ENCODE measurements around the gene PRRG3. TPM values are rescaled to one million over a fixed set of nuclear protein-coding genes. Genes with fewer than 3 reads are reported as not detected.
"Not testable (repeated sequence)": the region's sequence is repeated elsewhere in the genome, so short reads cannot be mapped to it uniquely, and the experiment has no call there.

The PRRG3 gene
- total RNA-seq, 1 donor from 2014 or later: 5.6 TPM

DNA sequence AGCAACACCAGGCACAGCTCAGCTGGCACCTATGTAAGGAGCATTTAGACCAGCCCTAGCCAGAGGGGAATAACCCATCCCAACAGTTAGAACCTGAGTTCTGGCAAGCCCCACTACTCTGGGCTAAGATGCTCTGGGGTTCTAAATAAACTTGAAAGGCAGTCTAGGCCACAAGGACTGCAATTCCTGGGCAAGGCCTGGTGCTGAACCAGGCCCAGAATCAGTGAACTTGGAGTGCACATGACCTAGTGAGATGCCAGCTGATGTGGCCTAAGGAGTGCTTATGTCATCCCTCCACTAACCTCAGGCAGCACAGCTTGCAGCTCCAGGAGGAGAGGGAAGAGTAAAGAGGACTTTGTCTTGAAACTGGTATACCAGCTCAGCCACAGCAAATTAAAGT, 7.6 kb upstream of the PRRG3 start:
- no peak for DNase-seq (ENCODE audit: low spot score, unreplicated experiment)
- Mint-ChIP-seq H3K9me3 (ENCODE audit: low read depth) (peaks cover 4% of the 10 kb centered on the region), H3K36me3 (ENCODE audit: insufficient read depth) (no peaks in the 10 kb centered on the region), H3K27me3 (peaks cover 7% of the 10 kb centered on the region), H3K4me3 (ENCODE audit: low read depth) (no peak overlapping the region), H3K4me1 (ENCODE audit: low read depth) (no peaks in the 10 kb centered on the region), H3K27ac (no peak overlapping the region)
- TF ChIP-seq, protein P1, sequence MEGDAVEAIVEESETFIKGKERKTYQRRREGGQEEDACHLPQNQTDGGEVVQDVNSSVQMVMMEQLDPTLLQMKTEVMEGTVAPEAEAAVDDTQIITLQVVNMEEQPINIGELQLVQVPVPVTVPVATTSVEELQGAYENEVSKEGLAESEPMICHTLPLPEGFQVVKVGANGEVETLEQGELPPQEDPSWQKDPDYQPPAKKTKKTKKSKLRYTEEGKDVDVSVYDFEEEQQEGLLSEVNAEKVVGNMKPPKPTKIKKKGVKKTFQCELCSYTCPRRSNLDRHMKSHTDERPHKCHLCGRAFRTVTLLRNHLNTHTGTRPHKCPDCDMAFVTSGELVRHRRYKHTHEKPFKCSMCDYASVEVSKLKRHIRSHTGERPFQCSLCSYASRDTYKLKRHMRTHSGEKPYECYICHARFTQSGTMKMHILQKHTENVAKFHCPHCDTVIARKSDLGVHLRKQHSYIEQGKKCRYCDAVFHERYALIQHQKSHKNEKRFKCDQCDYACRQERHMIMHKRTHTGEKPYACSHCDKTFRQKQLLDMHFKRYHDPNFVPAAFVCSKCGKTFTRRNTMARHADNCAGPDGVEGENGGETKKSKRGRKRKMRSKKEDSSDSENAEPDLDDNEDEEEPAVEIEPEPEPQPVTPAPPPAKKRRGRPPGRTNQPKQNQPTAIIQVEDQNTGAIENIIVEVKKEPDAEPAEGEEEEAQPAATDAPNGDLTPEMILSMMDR (IDR thresholded peaks at IDR 0.05; ENCODE audit: unreplicated experiment): no peak

DNA sequence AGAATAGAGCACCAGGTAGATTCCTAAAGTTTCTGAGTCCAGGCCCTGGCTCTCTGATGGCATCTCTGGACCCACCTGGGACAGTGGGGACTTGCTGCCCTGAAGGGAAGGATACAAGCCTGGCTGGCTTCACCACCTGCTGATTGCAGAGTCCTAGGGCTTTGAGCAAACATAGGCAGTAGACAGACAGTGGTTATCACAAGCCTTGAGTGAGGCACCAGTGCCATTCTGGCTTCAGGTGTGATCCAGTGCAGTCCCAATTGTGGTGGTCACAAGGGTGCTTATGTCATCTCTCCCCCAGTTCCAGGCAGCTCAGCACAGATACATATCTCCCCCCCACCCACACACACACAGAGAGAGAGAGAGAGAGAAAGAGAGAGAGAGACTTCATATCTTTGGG, 6.6 kb upstream of the PRRG3 start:
- H3K4me1 Mint-ChIP-seq (ENCODE audit: low read depth): no peaks in the 10 kb centered on the region
- peaks cover 2% of the 10 kb centered on the region for H3K36me3 Mint-ChIP-seq (ENCODE audit: insufficient read depth)
- no peak overlapping the region for H3K27ac Mint-ChIP-seq
- TF ChIP-seq, protein P1 (IDR thresholded peaks at IDR 0.05; ENCODE audit: unreplicated experiment): no peak
- no peak overlapping the region for H3K4me3 Mint-ChIP-seq (ENCODE audit: low read depth)
- DNase-seq (ENCODE audit: low spot score, unreplicated experiment): no peak
- peaks cover 10% of the 10 kb centered on the region for H3K9me3 Mint-ChIP-seq (ENCODE audit: low read depth)
- peaks cover 17% of the 10 kb centered on the region for H3K27me3 Mint-ChIP-seq

DNA sequence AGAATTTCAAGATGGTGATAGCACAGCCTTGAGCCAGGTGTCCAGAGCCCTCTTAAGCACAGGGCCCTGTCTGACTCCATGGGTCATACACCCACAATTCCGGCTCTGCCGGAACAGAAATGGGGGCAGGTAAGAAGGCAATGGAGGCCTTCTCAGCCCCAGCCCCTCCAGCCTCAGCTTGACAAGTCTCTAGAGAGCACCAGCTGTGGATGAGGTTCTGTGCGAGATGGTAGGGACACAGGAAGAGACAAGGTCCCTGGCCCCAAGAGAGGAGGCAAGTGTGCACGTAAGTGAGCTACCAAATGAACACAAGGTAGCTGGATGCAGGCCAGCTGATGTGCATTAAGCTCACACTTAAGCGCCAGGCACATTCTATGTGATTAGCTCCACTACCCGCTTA, 2.4 kb upstream of the PRRG3 start:
- Mint-ChIP-seq H3K4me3 (ENCODE audit: low read depth) (no peak overlapping the region), H3K36me3 (ENCODE audit: insufficient read depth) (peaks cover 2% of the 10 kb centered on the region), H3K9me3 (ENCODE audit: low read depth) (peaks cover 20% of the 10 kb centered on the region)

DNA sequence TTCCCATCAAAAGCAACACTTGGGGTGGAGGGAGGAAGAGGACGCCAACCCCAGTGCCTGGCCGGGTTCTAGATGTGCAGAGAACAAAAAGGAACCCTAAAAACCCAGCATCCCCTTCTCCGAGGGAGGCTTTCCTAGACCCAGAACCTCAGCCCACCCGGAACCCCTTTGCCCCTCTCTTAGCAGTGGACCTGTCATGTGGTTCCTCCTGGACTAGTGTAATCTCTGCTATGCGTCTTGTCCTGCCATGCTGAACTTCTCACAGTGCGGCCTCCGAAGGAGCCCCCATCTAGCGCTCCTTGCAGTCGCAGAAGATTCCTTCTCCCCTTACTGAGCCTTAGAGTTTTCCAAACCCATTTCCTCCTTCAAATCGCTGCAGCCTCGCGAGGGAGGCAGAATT, 1.1 kb upstream of the PRRG3 start:
- Mint-ChIP-seq H3K4me1 (ENCODE audit: low read depth) (peaks cover 5% of the 10 kb centered on the region), H3K4me3 (ENCODE audit: low read depth) (peak overlapping the region; percentile 58), H3K9me3 (ENCODE audit: low read depth) (peaks cover 24% of the 10 kb centered on the region)

More for the DNA sequence above, 2.4 kb upstream of the PRRG3 start:
- Mint-ChIP-seq H3K27me3 (peaks cover 16% of the 10 kb centered on the region), H3K4me1 (ENCODE audit: low read depth) (peaks cover 5% of the 10 kb centered on the region), H3K27ac (no peak overlapping the region)
- no peak for DNase-seq (ENCODE audit: low spot score, unreplicated experiment)
- TF ChIP-seq, protein P1 (IDR thresholded peaks at IDR 0.05; ENCODE audit: unreplicated experiment): no peak

DNA sequence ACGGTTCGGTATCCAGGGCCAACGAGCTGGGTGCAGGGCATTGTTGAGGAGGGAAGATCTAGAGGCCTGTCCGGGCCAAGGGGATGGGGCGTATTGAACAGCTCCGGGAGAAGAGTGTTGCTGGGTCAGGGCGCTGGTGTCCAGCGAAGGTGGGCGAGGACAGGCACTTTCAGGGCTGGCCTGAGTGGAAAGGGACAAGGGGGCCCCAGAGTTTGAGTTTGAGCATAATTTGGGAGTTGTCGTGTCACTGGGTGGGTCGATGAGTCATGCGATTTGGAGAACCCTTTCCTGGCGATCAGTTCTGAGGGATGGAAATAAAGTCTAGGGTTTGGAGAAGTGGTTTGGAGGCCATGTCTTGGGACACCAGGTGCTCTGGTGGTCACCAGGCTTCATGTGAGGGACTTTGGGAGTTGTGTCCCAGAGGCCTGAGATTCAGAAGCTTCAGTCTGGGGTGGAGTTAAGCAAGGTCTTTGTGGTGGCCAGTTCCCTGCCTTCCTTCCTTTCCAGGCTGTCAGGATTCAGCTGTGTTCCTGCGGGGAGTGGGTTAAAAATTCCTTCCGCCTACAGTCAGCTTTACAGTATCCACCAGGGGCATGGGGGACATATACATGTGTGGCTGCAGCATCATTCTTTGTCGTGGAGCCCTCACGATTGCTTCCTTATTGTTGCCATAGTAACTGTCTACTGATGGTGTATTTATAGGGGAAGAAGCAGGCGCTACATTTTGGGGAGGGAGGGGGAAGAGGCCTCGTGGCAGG, 504 bp downstream of the PRRG3 start:
- no peak overlapping the region for H3K27ac Mint-ChIP-seq
- peak overlapping the region; percentile 76 for H3K4me3 Mint-ChIP-seq (ENCODE audit: low read depth)
- H3K9me3 Mint-ChIP-seq (ENCODE audit: low read depth): peaks cover 24% of the 10 kb centered on the region
- H3K27me3 Mint-ChIP-seq: peaks cover 16% of the 10 kb centered on the region
- peaks cover 4% of the 10 kb centered on the region for H3K36me3 Mint-ChIP-seq (ENCODE audit: insufficient read depth)
- TF ChIP-seq, protein P1 (IDR thresholded peaks at IDR 0.05; ENCODE audit: unreplicated experiment): no peak
- DNase-seq (ENCODE audit: low spot score, unreplicated experiment): no peak
- peaks cover 5% of the 10 kb centered on the region for H3K4me1 Mint-ChIP-seq (ENCODE audit: low read depth)

More for the DNA sequence above, 1.1 kb upstream of the PRRG3 start:
- DNase-seq (ENCODE audit: low spot score, unreplicated experiment): no peak
- H3K27ac Mint-ChIP-seq: no peak overlapping the region
- TF ChIP-seq, protein P1 (IDR thresholded peaks at IDR 0.05; ENCODE audit: unreplicated experiment): no peak
- H3K27me3 Mint-ChIP-seq: peaks cover 16% of the 10 kb centered on the region
- H3K36me3 Mint-ChIP-seq (ENCODE audit: insufficient read depth): peaks cover 2% of the 10 kb centered on the region

DNA sequence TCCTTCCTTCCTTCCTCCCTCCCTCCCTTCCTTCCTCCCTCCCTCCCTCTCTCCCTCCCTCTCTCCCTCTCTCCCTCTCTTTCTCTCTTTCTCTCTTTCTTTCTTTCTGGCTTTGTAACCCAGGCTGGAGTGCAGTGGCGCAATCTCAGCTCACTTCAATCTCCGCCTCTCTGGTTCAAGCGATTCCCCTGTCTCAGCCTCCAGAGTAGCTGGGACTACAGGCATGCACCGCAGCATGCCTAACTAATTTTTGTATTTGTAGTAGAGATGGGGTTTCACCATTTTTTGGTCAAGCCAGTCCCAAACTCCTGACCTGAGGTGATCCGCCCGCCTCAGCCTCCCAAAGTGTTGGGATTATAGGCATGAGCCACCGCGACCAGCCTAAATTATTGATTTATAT, 1.8 kb downstream of the PRRG3 start:
- not testable (repeated sequence) for H3K36me3 Mint-ChIP-seq (ENCODE audit: insufficient read depth); H3K27ac Mint-ChIP-seq; H3K4me1 Mint-ChIP-seq (ENCODE audit: low read depth); H3K4me3 Mint-ChIP-seq (ENCODE audit: low read depth); DNase-seq (ENCODE audit: low spot score, unreplicated experiment)
- Mint-ChIP-seq H3K27me3 (peaks cover 16% of the 10 kb centered on the region), H3K9me3 (ENCODE audit: low read depth) (peaks cover 24% of the 10 kb centered on the region)

All from progenitor cell of endocrine pancreas (in vitro differentiated cells).